ENCODE measurements around the gene OSBPL9.
"Not testable (repeated sequence)": the region's sequence is repeated elsewhere in the genome, so short reads cannot be mapped to it uniquely, and the experiment has no call there.

The OSBPL9 gene

DNA sequence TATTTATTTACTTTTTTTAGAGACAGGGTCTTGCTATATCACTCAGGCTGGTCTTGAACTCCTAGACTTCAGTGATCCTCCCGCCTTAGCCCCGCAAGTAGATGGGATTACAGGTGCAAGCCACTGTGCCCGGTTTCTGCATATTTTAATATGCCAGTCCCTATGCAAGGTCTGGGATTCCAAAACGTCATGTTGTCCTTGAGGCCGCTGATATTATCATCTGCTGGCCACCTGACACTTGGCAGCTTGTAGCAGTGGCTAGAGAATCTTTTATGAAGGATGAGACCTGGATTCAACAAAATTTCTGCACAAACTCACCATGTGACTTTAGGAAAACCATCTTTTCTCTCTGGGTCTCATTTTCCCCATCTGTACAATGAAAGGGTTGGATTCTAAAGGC is 32.9 kb upstream of the OSBPL9 start:
- TF ChIP-seq, protein P1, sequence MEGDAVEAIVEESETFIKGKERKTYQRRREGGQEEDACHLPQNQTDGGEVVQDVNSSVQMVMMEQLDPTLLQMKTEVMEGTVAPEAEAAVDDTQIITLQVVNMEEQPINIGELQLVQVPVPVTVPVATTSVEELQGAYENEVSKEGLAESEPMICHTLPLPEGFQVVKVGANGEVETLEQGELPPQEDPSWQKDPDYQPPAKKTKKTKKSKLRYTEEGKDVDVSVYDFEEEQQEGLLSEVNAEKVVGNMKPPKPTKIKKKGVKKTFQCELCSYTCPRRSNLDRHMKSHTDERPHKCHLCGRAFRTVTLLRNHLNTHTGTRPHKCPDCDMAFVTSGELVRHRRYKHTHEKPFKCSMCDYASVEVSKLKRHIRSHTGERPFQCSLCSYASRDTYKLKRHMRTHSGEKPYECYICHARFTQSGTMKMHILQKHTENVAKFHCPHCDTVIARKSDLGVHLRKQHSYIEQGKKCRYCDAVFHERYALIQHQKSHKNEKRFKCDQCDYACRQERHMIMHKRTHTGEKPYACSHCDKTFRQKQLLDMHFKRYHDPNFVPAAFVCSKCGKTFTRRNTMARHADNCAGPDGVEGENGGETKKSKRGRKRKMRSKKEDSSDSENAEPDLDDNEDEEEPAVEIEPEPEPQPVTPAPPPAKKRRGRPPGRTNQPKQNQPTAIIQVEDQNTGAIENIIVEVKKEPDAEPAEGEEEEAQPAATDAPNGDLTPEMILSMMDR (conservative IDR thresholded peaks at IDR 0.05), result no peak
- no peak overlapping the region for H3K27ac ChIP-seq

DNA sequence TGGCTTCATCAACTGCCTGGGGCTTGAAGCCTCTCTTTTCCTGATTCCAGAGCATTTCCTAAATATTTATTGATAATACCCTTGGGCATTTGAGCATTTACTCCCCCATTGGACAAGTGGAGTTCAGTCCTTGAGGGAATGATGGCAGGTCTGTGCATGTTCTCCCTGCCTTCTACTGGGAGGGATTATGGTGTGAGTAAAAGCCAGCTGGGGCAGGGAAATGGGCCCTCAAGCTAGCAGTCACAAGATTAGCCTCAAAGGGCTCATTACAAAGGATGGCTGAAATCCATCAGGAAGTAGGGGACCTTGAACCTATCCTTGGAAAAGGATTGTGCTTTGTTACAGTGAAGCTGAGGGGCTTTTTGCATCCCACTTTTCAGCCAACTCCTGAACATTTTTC is 24.2 kb upstream of the OSBPL9 start:
- H3K27ac ChIP-seq, result no peak overlapping the region
- TF ChIP-seq, protein P1 (conservative IDR thresholded peaks at IDR 0.05), result no peak

DNA sequence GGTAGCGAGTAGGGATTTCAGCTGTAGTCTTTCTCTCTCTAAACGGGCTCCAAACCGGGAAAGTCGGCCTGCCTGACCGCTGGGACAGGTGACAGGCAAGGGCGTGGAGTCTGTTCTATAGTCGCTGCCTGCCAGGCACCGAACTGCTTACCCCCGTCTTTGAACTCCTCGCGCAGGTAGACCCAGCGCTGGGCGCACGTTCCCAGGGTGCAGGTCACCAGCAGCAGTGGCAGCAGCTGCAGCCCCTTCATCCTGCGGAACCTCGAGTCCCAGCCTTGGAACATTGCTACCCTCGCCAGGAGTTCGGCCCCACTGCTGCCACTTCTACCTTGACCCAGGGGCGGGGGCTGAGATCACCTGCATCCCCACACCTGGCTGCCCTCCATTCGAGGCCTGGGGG is 22.2 kb upstream of the OSBPL9 start:
- TF ChIP-seq, protein P1 (conservative IDR thresholded peaks at IDR 0.05), result no peak
- H3K27ac ChIP-seq, result no peak overlapping the region

DNA sequence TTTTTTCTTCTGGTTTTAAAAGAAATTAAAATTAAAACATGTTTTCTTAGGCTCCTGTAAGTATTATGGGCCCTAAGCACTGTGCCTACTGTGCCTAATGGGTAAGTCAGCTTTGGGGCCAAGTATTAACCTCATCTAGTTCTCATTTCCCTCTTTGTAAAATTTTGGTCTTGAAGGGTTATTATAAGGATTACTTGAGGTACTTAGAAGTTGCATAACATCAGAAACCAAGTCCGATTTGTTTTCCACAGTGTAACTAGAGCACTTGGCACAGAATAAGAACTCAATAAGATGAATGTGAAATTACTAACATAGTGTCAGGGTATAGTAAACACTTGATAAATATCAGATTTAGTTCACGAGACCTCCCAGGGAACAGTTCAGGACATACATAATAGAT is 16.4 kb upstream of the OSBPL9 start:
- TF ChIP-seq, protein P1 (conservative IDR thresholded peaks at IDR 0.05), result no peak
- H3K27ac ChIP-seq, result no peak overlapping the region

DNA sequence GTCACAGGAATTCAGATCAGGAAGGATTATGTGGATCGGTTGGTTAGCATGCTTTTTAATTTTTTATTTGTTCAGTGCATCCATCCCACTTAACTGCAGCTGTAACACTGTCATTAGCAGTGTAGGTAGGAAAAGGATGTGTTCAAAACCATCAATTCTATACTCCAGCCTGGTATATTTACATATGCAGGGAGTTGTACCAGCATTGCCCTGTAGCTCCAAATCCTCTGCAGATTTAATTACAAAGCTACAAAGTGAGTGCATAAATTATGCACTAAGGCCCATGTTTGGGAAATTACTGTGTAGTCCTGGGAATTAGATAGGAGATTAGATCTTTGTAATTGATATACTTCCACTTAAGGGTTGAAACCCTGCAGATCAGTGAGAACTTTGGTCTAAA is 15.9 kb upstream of the OSBPL9 start:
- no peak overlapping the region for H3K27ac ChIP-seq
- TF ChIP-seq, protein P1 (conservative IDR thresholded peaks at IDR 0.05), result no peak

DNA sequence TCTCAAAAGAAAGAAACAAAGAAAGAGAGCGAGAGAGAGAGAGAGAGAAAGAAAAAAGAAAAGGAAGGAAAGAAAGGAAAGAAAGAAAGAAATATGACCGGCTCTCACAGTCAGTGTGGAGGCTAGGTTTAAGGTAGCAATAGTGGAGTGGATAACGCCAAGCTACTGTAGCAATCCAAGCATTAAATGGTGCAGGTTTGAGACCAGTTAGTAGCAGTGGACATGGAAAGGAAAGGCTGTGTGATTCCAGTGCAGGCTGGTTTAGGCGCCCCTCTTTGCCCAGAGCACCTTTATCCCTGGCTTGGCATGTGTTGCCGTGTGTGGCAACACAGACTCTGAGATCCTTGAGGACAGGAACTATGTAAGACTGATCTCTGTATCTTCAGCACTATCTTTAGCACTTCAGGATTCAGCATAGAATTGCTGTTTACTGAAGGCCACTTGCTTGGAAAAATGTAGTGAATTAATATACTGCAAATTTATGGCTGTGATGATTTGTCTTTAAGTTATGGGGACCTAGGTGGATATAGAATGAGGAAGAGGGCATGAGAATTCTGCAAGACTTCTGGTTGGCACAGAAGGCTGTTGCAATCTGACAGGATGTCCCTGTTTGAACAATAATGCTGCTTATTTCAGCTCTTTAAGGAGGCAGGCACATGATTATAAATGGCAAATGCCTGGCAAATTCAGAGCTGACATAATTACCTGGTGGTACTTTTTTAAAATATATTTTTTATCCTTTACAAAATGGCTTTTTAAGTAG is 10.8 kb upstream of the OSBPL9 start:
- no peak overlapping the region for H3K27ac ChIP-seq

DNA sequence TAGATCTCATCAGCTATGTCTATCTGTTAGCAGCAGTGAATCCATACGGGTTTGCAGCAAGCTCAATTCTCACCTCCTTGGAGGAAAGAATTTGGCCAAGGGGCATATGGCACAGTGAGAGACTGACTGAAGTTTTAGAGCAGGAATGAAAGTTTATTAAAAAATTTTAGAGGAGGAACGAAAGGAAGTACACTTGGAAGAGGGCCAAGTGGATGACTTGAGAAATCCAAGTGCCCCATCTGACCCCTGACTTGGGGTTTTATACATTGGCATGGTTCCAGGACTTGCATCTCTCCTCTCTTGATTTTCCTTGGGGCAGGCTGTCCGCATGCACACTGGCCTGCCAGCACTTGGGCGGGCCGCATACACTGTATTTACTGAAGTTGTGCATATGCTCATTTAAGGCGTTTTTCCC is 9.2 kb upstream of the OSBPL9 start:
- H3K27ac ChIP-seq, result no peak overlapping the region
- TF ChIP-seq, protein P1 (conservative IDR thresholded peaks at IDR 0.05), result no peak

More for the DNA sequence above, 10.8 kb upstream of the OSBPL9 start:
- TF ChIP-seq, protein P1 (conservative IDR thresholded peaks at IDR 0.05), result no peak

DNA sequence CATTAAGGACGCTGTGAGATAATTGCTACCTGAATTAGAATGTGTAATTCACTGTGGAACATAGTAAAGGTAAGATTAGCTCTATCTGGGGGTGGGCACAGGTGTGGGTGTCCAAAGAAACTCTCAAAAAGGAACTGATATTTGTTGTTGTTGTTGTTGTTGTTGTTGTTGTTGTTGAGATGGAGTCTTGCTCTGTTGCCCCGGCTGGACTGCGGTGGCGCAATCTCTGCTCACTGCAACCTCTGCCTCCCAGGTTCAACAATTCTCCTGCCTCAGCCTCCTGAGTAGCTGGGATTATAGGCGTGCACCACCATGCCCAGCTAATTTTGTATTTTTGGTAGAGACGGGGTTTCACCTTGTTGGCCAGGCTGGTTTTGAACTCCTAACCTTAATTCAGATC is 6.8 kb upstream of the OSBPL9 start:
- not testable (repeated sequence) for H3K27ac ChIP-seq
